ENCODE results near the gene EVC. TPM values are rescaled to one million over a fixed set of nuclear protein-coding genes. Genes with fewer than 3 reads are reported as not detected.
A peak's percentile ranks its signal among the peaks of the same experiment; 100 is the strongest.

Gene EVC
- total RNA-seq, 4 donors from 2014 or later, result 12.2 to 24.1 (median 22.3) TPM

GRCh38 chr4:5709207-5709575, 1.8 kb upstream of the EVC start:
- DNase-seq (ENCODE audit: low spot score in 2 of 2), result no peak
- intact Hi-C loops (cut with DNase I; ENCODE audit: low total_unique reads), result no loop called here
- WGBS, 2 donors, result 63 to 74% methylated on average over 8 of the region's 8 CpGs
- H3K4me3 ChIP-seq (ENCODE audit: low read depth, poor library complexity, severe bottlenecking), result no peak overlapping the region
- TF ChIP-seq CTCF (IDR thresholded peaks at IDR 0.05), result no peak
- no peak for TF ChIP-seq POLR2A (IDR thresholded peaks at IDR 0.05)

- 15 to 17% methylated on average over 13 of the region's 13 CpGs for WGBS, 2 donors
- DNase-seq (ENCODE audit: low spot score in 2 of 2), result peak in 1 of 2 donors; percentile 76
- peak overlapping the region; percentile 12 for H3K4me3 ChIP-seq (ENCODE audit: low read depth, poor library complexity, severe bottlenecking)
Observed at GRCh38 chr4:5710065-5710960, 688 bp upstream of the EVC start.

GRCh38 chr4:5711479-5712184, 631 bp downstream of the EVC start:
- TF ChIP-seq POLR2A (IDR thresholded peaks at IDR 0.05) (no peak), CTCF (IDR thresholded peaks at IDR 0.05) (no peak)
- DNase-seq (ENCODE audit: low spot score in 2 of 2), result peak in 1 of 2 donors; percentile 88
- intact Hi-C loops (cut with DNase I; ENCODE audit: low total_unique reads), result no loop called here
- no peak overlapping the region for H3K4me3 ChIP-seq (ENCODE audit: low read depth, poor library complexity, severe bottlenecking)
- WGBS, 2 donors, result 23 to 33% methylated on average over 19 to 20 of the region's 52 CpGs

More at GRCh38 chr4:5710065-5710960, 688 bp upstream of the EVC start:
- TF ChIP-seq CTCF (IDR thresholded peaks at IDR 0.05) (peak in 1 of 3 donors; percentile 14), POLR2A (IDR thresholded peaks at IDR 0.05) (no peak)
- intact Hi-C loops (cut with DNase I; ENCODE audit: low total_unique reads), result no loop called here

GRCh38 chr4:5712517-5712916, 1.5 kb downstream of the EVC start:
- no peak overlapping the region for H3K4me3 ChIP-seq (ENCODE audit: low read depth, poor library complexity, severe bottlenecking)
- intact Hi-C loops (cut with DNase I; ENCODE audit: low total_unique reads), result no loop called here
- DNase-seq (ENCODE audit: low spot score in 2 of 2), result no peak
- 85 to 91% methylated on average over 7 of the region's 7 CpGs for WGBS, 2 donors
- TF ChIP-seq POLR2A (IDR thresholded peaks at IDR 0.05) (no peak), CTCF (IDR thresholded peaks at IDR 0.05) (no peak)

GRCh38 chr4:5712931-5713330, 1.9 kb downstream of the EVC start:
- TF ChIP-seq POLR2A (IDR thresholded peaks at IDR 0.05) (no peak), CTCF (IDR thresholded peaks at IDR 0.05) (no peak)
- intact Hi-C loops (cut with DNase I; ENCODE audit: low total_unique reads), result no loop called here

More at GRCh38 chr4:5712931-5713330, 1.9 kb downstream of the EVC start:
- 88 to 93% methylated on average over 3 of the region's 3 CpGs for WGBS, 2 donors
- no peak overlapping the region for H3K4me3 ChIP-seq (ENCODE audit: low read depth, poor library complexity, severe bottlenecking)
- peak in 1 of 2 donors; percentile 71 for DNase-seq (ENCODE audit: low spot score in 2 of 2)

All from lower leg skin (tissue), 4 donors.